Suprapubic skin (tissue), 4 donors: ENCODE results near the gene MRM2. TPM values are rescaled to one million over a fixed set of nuclear protein-coding genes. Genes with fewer than 3 reads are reported as not detected.

Source experiments
- DNase-seq, 2 donors: peaks; one replicate each; pipeline ENCODE4 v3.0.0-alpha.2; 2019; ENCODE audit warnings: low spot score in 2 of 2
- H3K27ac ChIP-seq: fragments of 200-600 bp; sonication (generic); one replicate; pipeline ENCODE4 v1.5.1; 2019
- H3K27me3 ChIP-seq: fragments of 200-600 bp; sonication (generic); one replicate; pipeline ENCODE4 v1.5.1; 2019
- H3K36me3 ChIP-seq: fragments of 200-600 bp; sonication (generic); one replicate; pipeline ENCODE4 v1.5.1; 2019
- H3K4me1 ChIP-seq: fragments of 200-600 bp; sonication (generic); one replicate; pipeline ENCODE4 v1.5.1; 2019
- H3K4me3 ChIP-seq: fragments of 200-600 bp; sonication (generic); one replicate; pipeline ENCODE4 v1.5.1; 2019; ENCODE audit warnings: mild to moderate bottlenecking
- H3K9me3 ChIP-seq: fragments of 200-600 bp; sonication (generic); one replicate; pipeline ENCODE4 v1.5.1; 2019
- CTCF ChIP-seq, 2 donors: fragments of 200-600 bp in 1 of 2; fragments of 450-650 bp in 1 of 2; sonication (generic) in 1 of 2; IDR thresholded peaks; one replicate each; pipeline ENCODE4 v1.5.1; 2016 to 2019; ENCODE audit warnings: antibody characterized with exemption in 2 of 2, mild to moderate bottlenecking in 1 of 2, moderate library complexity in 1 of 2
- EP300 ChIP-seq: sonication (generic); formaldehyde crosslinking; IDR thresholded peaks from one replicate; pipeline ENCODE4 v1.6.1; 2017; ENCODE audit warnings: antibody characterized with exemption
- POLR2A ChIP-seq, 2 donors: fragments of 450-650 bp; IDR thresholded peaks; one replicate each; pipeline ENCODE4 v1.6.1; 2017; ENCODE audit warnings: antibody characterized with exemption in 2 of 2, mild to moderate bottlenecking in 2 of 2, moderate library complexity in 2 of 2
- POLR2AphosphoS5 ChIP-seq, 3 donors: sonication (generic); formaldehyde crosslinking; IDR thresholded peaks; one replicate each; pipeline ENCODE4 v1.6.1; 2017; ENCODE audit warnings: antibody characterized with exemption in 3 of 3
- WGBS: methylation state at CpG from one replicate; pipeline ENCODE4 v1.1.5; 2018; 5-methylcytosine and 5-hydroxymethylcytosine counted together
- total RNA-seq, 4 donors: library from RNA; depleted of rRNA; stranded (reverse); fragments of >200 nt; gene quantifications; one replicate each; pipeline ENCODE4 v1.1.0, GENCODE V29; 2016

MRM2 gene
- total RNA-seq, 4 donors from 2014 or later: 11.3 to 41.8 (median 19.8) TPM

DNA sequence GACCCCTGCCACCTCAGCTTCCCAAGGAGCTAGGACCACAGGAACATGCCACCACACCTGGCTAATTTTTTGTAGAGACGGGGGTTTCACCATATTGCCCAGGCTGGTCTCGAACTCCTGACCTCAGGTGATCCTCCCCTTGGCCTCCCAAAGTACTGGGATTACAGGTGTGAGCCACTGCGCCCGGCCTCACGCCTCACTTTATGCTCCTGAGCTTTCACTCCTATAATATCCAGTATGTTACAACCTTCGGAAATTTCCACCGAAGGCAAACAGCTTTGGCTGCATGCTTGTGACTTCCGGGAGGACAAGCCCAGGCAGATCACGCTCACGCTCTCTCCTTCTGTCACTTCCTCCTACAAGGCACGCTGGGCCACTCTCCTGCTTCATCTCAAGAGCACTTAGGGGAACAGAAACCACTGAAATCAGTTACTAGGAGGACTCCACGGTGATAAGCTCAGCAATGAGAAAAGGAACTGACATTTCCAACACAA, 4.8 kb downstream of the MRM2 start:
- Histone ChIP-seq H3K27me3 (no peaks in the 10 kb centered on the region), H3K27ac (peak overlapping the region; percentile 74), H3K4me1 (peaks cover 28% of the 10 kb centered on the region), H3K9me3 (no peaks in the 10 kb centered on the region), H3K36me3 (peaks cover 40% of the 10 kb centered on the region), H3K4me3 (no peak overlapping the region)
- DNase-seq: no peak
- no peak for TF ChIP-seq POLR2AphosphoS5 (IDR thresholded peaks at IDR 0.05)
- TF ChIP-seq EP300: no peak
- TF ChIP-seq POLR2A (IDR thresholded peaks at IDR 0.05): no peak
- TF ChIP-seq CTCF (IDR thresholded peaks at IDR 0.05): no peak
- WGBS: 60% methylated on average over 12 of the region's 12 CpGs

DNA sequence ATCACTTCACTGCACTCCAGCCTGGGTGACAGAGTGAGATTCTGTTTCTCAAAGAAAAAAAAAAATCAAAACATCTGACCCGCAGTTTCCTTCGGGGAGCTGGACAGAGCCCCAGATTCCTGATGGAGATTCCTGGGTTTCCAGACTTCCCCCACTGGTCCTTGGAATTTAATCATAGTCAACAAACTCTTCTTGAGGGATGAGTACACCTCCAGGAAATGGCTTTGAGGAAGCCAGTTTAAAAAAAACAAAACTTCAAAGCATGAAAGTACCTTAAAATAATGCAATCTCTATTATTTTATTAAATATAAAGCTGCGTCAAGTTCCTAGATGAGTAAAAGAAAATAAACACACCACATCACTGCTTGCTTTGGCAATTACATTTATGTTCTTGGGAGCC, 8.1 kb downstream of the MRM2 start:
- H3K27ac ChIP-seq: no peak overlapping the region
- H3K4me1 ChIP-seq: peaks cover 29% of the 10 kb centered on the region
- DNase-seq: no peak
- no peaks in the 10 kb centered on the region for H3K27me3 ChIP-seq
- H3K9me3 ChIP-seq: no peaks in the 10 kb centered on the region
- TF ChIP-seq POLR2A (IDR thresholded peaks at IDR 0.05) (no peak), CTCF (IDR thresholded peaks at IDR 0.05) (no peak), POLR2AphosphoS5 (IDR thresholded peaks at IDR 0.05) (no peak), EP300 (no peak)
- H3K4me3 ChIP-seq: no peak overlapping the region
- H3K36me3 ChIP-seq: peaks cover 31% of the 10 kb centered on the region
- WGBS: 69% methylated on average over 3 of the region's 3 CpGs

DNA sequence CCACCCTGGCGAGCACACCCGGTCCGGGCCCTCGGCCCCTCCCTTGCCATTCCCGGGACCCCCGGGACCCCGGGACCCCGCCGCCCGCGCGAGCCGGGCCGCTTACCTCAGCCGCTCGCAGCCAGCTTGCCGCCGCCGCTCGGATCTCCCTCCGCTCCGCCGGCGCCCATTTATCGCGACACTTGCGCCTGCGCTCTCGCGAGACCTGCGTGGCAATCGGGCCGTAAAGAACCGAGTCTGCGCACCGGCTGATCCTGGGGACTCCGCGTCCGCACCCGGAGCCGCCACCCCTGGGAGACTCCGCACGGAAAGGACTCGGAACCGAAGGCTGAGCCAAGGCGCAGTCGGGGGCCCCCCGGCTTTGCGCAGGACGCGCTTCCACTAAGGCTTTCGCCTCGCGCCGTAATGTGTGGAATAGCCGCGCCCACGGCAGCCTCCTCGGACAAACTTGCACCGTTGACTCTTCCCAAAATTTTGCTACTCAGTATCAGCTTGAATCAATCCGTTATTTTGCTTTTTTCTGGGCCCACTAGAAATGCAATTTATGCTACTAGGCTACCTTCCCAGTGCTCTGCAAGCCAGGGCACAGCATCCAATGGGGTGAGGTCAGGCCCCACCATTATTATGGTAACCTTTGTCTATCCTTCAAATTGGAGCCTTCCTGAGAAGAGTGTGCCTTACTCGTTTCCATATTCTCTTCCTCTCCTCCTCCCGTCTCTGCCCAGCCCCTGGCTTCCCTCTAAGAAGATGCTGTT, 9.1 kb downstream of the MRM2 start, which contains the start of gene MAD1L1:
MAD1L1 (minus strand) TSS at position 180 of the 755 bp plus-strand sequence. CDS start 2,812 bp downstream, outside the sequence.
- no peaks in the 10 kb centered on the region for H3K27me3 ChIP-seq
- H3K4me1 ChIP-seq: peaks cover 29% of the 10 kb centered on the region
- peak within 1 kb of the TSS; percentile 58 for H3K4me3 ChIP-seq
- TF ChIP-seq POLR2AphosphoS5 (IDR thresholded peaks at IDR 0.05) (peak in 1 of 3 donors; percentile 83), EP300 (no peak)
- H3K9me3 ChIP-seq: no peaks in the 10 kb centered on the region
- H3K36me3 ChIP-seq: peaks cover 25% of the 10 kb centered on the region
- under 1% methylated on average over 27 of the region's 63 CpGs for WGBS
- peak within 1 kb of the TSS; percentile 20 for H3K27ac ChIP-seq
- DNase-seq: peak; percentile 92 to 94

DNA sequence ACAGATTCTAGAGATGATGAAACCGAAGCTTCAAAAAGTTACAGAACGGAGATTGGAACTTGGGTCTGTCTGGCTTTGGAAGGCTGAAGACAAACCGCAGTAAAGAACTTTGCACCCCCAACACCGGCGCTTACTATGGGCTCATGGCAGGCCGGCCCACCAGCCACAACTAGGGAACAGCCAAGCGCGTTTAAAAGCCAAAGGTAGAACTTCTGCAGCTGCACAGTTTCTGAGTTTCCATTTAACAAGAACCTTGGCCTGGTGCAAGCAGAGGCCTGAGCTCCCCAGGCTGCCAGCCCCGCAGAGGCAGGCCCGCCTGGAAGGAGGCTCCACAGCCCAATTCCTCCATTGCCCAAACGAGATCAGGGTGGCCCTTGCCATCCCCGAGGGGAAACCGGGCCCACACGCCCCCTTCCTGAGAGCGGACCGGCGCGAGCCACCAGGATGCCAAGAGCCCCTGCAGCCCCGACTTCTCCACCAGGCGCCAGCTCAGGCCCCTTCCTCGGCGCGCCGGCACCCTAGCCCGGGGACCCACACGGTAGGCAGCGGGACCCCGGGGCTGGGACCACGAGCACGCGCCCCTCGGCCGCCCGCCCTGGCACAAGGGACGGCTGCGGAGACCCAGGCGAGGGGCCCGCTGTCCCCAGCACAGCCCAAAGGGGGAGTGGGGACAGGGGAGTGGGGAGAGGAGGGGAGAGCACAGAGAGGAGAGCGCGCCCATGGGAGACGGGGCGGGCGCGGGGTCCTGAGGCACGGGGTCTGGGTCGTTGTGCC, 9.8 kb downstream of the MRM2 start:
- peaks cover 19% of the 10 kb centered on the region for H3K36me3 ChIP-seq
- WGBS: 3% methylated on average over 14 of the region's 46 CpGs

DNA sequence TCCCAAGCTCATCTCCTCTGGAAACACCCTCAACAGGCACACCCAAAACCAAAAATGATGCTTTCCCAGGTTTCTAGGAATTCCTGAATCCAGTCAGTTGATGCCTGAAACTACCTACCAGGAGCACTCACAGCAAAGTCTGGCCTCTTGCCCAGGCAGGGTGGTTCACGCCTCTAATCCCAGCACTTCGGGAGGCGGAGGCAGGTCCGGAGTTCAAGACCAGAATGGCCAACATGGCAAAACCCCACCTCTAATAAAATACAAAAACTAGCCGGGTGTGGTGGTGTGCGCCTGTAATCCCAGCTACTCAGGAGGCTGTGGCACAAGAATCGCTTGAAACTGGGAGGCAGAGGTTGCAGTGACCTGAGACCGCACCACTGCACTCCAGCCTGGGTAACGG, 11.1 kb downstream of the MRM2 start:
- 73% methylated on average over 9 of the region's 9 CpGs for WGBS
- no peak for TF ChIP-seq POLR2AphosphoS5 (IDR thresholded peaks at IDR 0.05)
- no peak for DNase-seq
- H3K36me3 ChIP-seq: peaks cover 19% of the 10 kb centered on the region
- no peak overlapping the region for H3K27ac ChIP-seq
- no peaks in the 10 kb centered on the region for H3K9me3 ChIP-seq
- H3K27me3 ChIP-seq: no peaks in the 10 kb centered on the region
- no peak overlapping the region for H3K4me3 ChIP-seq
- H3K4me1 ChIP-seq: peaks cover 19% of the 10 kb centered on the region

More for the DNA sequence above, 9.8 kb downstream of the MRM2 start:
- H3K4me3 ChIP-seq: peak overlapping the region; percentile 58
- peaks cover 25% of the 10 kb centered on the region for H3K4me1 ChIP-seq
- no peak for DNase-seq
- no peak for TF ChIP-seq CTCF (IDR thresholded peaks at IDR 0.05)
- no peak for TF ChIP-seq POLR2AphosphoS5 (IDR thresholded peaks at IDR 0.05)
- TF ChIP-seq POLR2A (IDR thresholded peaks at IDR 0.05): no peak
- no peak for TF ChIP-seq EP300
- H3K9me3 ChIP-seq: no peaks in the 10 kb centered on the region
- no peaks in the 10 kb centered on the region for H3K27me3 ChIP-seq
- H3K27ac ChIP-seq: peak overlapping the region; percentile 20

DNA sequence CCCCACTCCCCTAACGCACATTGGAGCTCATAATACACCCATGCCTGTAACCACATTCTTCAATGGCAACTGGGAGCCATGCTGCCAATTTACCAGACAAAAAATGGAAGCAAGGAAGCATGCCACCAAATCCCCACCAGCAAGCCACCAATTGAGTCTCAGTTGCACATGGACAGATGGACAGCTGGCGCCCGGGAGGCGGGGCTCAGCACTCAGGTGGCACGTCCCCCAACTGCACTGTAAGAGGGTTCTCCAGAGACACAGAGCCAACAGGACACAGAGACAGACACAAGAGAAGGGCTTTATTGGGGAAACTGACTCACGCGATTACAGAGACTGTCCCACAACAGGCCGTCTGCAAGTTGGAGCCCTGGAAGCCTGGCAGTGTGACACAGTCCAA, 11.8 kb downstream of the MRM2 start:
- DNase-seq: no peak
- Histone ChIP-seq H3K36me3 (peaks cover 17% of the 10 kb centered on the region), H3K9me3 (no peaks in the 10 kb centered on the region), H3K4me3 (no peak overlapping the region), H3K27me3 (no peaks in the 10 kb centered on the region), H3K4me1 (peaks cover 19% of the 10 kb centered on the region), H3K27ac (no peak overlapping the region)
- WGBS: 93% methylated on average over 5 of the region's 8 CpGs
- TF ChIP-seq POLR2AphosphoS5 (IDR thresholded peaks at IDR 0.05) (no peak), EP300 (no peak), CTCF (IDR thresholded peaks at IDR 0.05) (no peak)
